ENCODE measurements around the gene PCBP3. TPM values are rescaled to one million over a fixed set of nuclear protein-coding genes. Genes with fewer than 3 reads are reported as not detected.
"Not testable (repeated sequence)": the region's sequence is repeated elsewhere in the genome, so short reads cannot be mapped to it uniquely, and the experiment has no call there.

Gene PCBP3
- total RNA-seq, 1 experiment from 2014 or later, result 15.2 TPM

DNA sequence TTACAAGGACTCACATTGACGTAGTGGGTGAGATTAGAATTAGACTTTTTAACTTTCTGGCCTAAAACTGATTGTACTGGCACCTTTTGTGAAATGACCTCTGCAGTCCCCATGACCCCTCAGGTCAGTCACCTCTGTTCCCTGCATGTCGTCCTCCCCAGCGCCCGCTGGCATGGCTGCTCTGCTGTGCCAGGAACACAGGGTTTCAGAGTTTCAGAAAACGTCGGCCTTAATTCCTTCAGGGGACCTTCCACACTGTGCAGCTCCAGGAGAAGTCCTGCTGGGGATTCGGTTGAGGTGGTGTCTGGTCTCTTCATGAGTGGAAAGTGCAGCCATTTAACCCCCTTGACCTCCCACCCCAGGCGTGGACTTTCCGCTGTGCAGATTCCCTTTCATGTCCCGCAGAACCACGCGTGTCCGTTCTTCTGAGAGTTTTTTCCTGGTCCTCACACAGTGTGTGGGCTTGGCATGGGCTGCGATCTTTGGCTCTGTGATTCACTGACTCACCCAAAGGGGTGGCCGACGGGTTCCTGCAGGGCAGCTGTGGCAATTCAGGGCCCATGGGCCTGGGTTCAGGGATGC lies 179.7 kb downstream of the PCBP3 start:
- Histone ChIP-seq H3K9me3 (replicated peaks) (no peaks in the 10 kb centered on the region), H3K4me3 (no peak overlapping the region), H3K27me3 (replicated peaks) (no peaks in the 10 kb centered on the region), H3K36me3 (peaks cover 6% of the 10 kb centered on the region; the same call in 1 of the 2 replicates), H3K4me1 (replicated peaks) (peaks cover 28% of the 10 kb centered on the region), H3K27ac (no peak overlapping the region)
- DNase-seq (ENCODE audit: low read depth in 1 of 2, low spot score in 2 of 2), result no peak

DNA sequence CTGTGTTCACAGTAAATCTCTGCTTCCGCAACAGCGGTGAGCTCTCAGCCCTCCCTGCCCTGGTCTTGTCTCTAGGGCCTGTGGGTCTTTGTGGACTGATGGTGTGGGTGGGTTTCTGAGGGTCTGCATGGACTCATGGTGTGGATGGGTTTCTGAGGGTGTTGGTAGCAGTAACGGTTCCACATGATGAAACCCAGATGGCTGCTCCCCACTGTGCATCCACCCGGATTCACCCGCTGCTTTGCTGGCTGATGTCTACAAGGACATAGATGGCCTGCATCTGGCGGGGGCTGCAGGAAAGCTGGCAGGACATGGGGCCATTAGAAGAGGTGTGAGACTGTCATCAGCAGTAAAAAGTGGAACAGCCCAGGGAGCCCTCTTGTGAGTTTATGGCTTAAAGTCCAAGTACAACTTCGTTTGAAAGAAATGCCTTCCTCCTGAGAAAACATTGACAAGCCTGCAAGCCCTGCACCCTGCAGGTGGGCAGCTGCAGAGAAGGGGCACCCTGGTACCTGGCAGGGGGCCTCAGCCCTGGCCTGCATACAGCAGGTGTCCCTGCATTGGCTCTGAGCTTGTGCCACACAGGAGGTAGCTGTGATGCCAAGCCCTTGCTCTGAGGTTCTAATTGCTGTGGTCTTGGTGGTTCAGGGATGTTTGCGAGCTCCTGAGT lies 181.2 kb downstream of the PCBP3 start:
- Histone ChIP-seq H3K27ac (no peak overlapping the region), H3K9me3 (replicated peaks) (no peaks in the 10 kb centered on the region), H3K27me3 (replicated peaks) (no peaks in the 10 kb centered on the region), H3K4me1 (replicated peaks) (peaks cover 13% of the 10 kb centered on the region), H3K4me3 (no peak overlapping the region), H3K36me3 (peaks cover 1% of the 10 kb centered on the region; the same call in 1 of the 2 replicates)
- no peak for DNase-seq (ENCODE audit: low read depth in 1 of 2, low spot score in 2 of 2)

- peaks cover 8% of the 10 kb centered on the region for H3K4me1 ChIP-seq (replicated peaks)
- no peaks in the 10 kb centered on the region for H3K36me3 ChIP-seq
- H3K27ac ChIP-seq, result no peak overlapping the region
- H3K27me3 ChIP-seq (replicated peaks), result no peaks in the 10 kb centered on the region
- H3K4me3 ChIP-seq, result no peak overlapping the region
- DNase-seq (ENCODE audit: low read depth in 1 of 2, low spot score in 2 of 2), result no peak
- no peaks in the 10 kb centered on the region for H3K9me3 ChIP-seq (replicated peaks)
Observed at GRCh38 chr21:45825219-45825618, 181.7 kb downstream of the PCBP3 start.

DNA sequence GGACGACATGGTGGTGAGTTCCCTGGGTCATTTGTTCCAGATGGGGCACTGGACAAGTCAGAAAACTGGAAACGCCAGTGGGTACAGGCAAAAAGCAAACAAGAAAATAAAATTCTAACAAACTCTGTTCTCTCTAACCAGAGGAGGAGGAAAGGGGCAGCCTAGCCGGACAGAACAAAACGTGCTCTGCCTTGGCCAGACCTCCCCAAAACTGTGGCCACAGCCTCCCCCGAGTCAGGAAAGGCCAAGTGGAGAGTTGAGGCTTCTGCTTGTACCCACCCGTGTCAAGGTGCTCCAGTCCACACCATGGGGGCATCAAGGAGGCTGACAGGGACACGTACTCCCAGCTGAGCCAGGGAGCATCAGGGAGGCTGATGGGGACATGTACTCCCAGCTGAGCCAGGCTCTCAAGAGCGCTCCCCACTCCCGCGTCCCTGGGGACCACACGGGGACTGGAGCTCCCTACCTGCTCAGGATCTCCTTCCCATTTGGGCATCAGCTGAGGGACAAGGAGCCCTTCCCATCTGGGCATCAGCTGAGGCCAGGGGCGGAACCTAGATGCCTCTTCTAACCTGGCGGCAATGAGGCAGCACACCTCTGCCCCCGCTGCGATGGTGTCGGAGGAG lies 183.3 kb downstream of the PCBP3 start:
- H3K27me3 ChIP-seq (replicated peaks), result no peaks in the 10 kb centered on the region
- no peaks in the 10 kb centered on the region for H3K9me3 ChIP-seq (replicated peaks)
- no peak for DNase-seq (ENCODE audit: low read depth in 1 of 2, low spot score in 2 of 2)
- H3K4me3 ChIP-seq, result no peak overlapping the region
- no peaks in the 10 kb centered on the region for H3K36me3 ChIP-seq
- H3K4me1 ChIP-seq (replicated peaks), result no peaks in the 10 kb centered on the region
- H3K27ac ChIP-seq, result no peak overlapping the region

- H3K9me3 ChIP-seq (replicated peaks), result no peaks in the 10 kb centered on the region
- no peak overlapping the region for H3K4me3 ChIP-seq
- no peaks in the 10 kb centered on the region for H3K27me3 ChIP-seq (replicated peaks)
- no peak for DNase-seq (ENCODE audit: low read depth in 1 of 2, low spot score in 2 of 2)
- H3K4me1 ChIP-seq (replicated peaks), result no peaks in the 10 kb centered on the region
- H3K36me3 ChIP-seq, result no peaks in the 10 kb centered on the region
- no peak overlapping the region for H3K27ac ChIP-seq
Observed at GRCh38 chr21:45827302-45827692, 183.8 kb downstream of the PCBP3 start.

DNA sequence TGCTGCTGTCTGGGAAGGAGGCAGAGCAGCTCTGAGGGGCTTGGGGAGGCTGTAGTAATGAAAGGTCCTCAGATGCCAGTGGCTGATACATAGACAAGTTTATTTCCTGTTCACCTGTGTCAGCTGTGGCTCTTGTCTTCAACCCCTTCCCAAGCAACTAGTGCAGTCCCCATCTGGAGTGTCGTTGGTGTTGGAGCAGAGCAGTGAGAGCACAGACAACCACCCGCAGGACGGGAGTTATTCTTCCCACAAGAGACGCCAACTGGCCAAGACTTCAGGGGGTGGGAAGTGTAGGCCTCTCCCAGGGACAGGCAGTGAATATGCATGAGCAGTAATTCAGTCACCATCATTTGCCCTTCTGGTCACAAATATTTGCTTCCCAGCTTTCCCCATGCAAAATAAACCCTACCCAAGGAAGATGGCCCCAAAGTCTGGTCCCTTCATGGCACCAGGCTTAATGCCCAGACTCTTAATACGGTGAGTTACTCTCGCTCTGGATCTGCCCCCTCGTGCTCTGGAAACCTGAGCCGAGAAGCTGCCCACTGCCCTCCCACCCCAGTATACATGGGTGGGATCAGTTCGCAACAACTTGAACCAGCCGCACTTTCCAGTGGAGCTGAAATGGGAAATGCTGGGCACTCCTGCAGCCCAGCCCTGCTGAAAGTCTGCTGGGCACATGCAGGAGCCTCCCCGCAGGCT lies 184.5 kb downstream of the PCBP3 start:
- no peaks in the 10 kb centered on the region for H3K4me1 ChIP-seq (replicated peaks)
- H3K9me3 ChIP-seq (replicated peaks), result no peaks in the 10 kb centered on the region
- H3K27ac ChIP-seq, result no peak overlapping the region
- no peaks in the 10 kb centered on the region for H3K36me3 ChIP-seq
- no peak overlapping the region for H3K4me3 ChIP-seq
- no peak for DNase-seq (ENCODE audit: low read depth in 1 of 2, low spot score in 2 of 2)
- no peaks in the 10 kb centered on the region for H3K27me3 ChIP-seq (replicated peaks)

DNA sequence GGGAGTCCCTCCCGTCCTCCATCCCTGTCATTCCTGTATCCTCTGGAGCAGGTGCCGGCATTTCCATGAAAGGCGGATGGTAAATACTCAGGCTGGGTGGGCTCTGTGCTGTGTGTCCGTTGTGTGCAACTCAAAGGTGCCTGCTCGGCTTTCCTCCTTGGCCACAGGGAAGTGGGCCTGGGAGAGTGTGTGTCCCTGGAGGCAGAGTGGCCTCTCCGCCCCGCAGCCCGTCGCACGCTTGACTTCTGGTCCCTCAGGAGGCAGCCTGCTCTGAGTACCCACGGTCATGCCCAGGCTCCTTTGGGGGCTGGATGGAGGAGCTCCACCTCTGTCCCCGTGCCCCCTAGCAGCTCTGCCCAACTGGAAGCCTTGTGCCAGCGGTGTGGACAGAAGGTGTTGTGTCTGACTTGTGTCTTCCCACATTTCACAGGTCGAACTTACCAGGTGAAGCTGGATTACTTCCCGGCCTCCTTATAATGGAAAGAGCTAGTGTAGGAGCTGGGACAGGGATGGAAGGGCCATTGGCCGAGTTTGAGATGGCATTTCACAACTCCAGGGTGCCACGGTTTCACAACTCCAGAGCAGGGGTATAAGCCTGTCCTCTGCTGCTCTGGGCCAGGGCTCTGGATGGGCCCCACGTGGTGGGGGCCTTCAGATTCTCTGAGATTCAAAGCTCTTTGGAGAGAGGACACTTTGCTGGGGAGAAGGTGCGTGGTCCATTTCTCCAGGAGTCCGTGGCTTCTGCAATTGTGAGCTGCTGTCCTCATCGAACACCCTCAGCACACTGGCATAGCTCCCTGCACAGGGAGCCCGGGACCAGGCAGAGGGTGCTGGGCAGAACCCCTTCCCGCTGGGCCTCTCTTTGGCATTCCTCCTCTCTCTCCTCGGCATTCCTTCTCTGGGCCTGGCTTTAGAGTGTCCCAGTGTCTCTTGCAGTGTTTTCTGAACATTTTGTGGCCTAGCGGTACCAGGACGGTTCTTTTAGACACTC lies 185.3 kb downstream of the PCBP3 start:
- no peaks in the 10 kb centered on the region for H3K9me3 ChIP-seq (replicated peaks)
- H3K27ac ChIP-seq, result no peak overlapping the region
- no peaks in the 10 kb centered on the region for H3K4me1 ChIP-seq (replicated peaks)
- H3K27me3 ChIP-seq (replicated peaks), result no peaks in the 10 kb centered on the region
- no peaks in the 10 kb centered on the region for H3K36me3 ChIP-seq
- DNase-seq (ENCODE audit: low read depth in 1 of 2, low spot score in 2 of 2), result no peak
- H3K4me3 ChIP-seq, result no peak overlapping the region

DNA sequence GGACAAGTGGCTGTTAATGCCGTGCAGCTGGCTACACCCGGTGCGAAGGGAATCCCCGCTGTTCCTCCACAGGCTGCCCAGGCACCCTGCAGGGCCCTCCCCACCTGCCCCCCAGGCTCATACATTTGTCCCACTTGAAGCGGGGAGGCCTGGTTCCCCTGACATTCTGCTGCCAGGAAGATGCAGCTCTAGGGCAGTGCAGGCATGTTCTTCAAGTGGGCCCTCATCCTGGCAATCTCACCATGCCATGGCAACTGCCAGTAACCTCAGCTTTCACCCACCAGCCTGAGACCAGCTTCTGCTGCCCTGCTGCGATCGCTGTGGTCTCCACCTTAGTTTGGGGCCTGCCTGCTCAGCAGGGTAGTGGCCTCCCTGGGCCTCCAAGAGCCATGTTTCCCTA lies 186.1 kb downstream of the PCBP3 start:
- Histone ChIP-seq H3K36me3 (no peaks in the 10 kb centered on the region; the same call in 1 of the 2 replicates), H3K9me3 (replicated peaks) (no peaks in the 10 kb centered on the region), H3K4me3 (no peak overlapping the region), H3K27ac (no peak overlapping the region), H3K4me1 (replicated peaks) (no peaks in the 10 kb centered on the region), H3K27me3 (replicated peaks) (no peaks in the 10 kb centered on the region)
- DNase-seq (ENCODE audit: low read depth in 1 of 2, low spot score in 2 of 2), result no peak

GRCh38 chr21:45830221-45830640 lies 186.7 kb downstream of the PCBP3 start:
- Histone ChIP-seq H3K27ac (no peak overlapping the region), H3K4me1 (replicated peaks) (no peaks in the 10 kb centered on the region), H3K36me3 (no peaks in the 10 kb centered on the region; the same call in 1 of the 2 replicates), H3K27me3 (replicated peaks) (no peaks in the 10 kb centered on the region), H3K4me3 (no peak overlapping the region), H3K9me3 (replicated peaks) (no peaks in the 10 kb centered on the region)
- no peak for DNase-seq (ENCODE audit: low read depth in 1 of 2, low spot score in 2 of 2)

GRCh38 chr21:45830720-45831366 lies 187.3 kb downstream of the PCBP3 start:
- H3K27ac ChIP-seq, result no peak overlapping the region
- H3K4me1 ChIP-seq (replicated peaks), result no peaks in the 10 kb centered on the region
- H3K9me3 ChIP-seq (replicated peaks), result no peaks in the 10 kb centered on the region
- DNase-seq (ENCODE audit: low read depth in 1 of 2, low spot score in 2 of 2), result no peak
- H3K4me3 ChIP-seq, result no peak overlapping the region
- H3K36me3 ChIP-seq, result no peaks in the 10 kb centered on the region; the same call in 1 of the 2 replicates
- H3K27me3 ChIP-seq (replicated peaks), result no peaks in the 10 kb centered on the region

GRCh38 chr21:45831991-45832740 lies 188.6 kb downstream of the PCBP3 start:
- no peaks in the 10 kb centered on the region for H3K4me1 ChIP-seq (replicated peaks)
- H3K27me3 ChIP-seq (replicated peaks), result no peaks in the 10 kb centered on the region
- H3K9me3 ChIP-seq (replicated peaks), result no peaks in the 10 kb centered on the region
- H3K4me3 ChIP-seq, result no peak overlapping the region
- DNase-seq (ENCODE audit: low read depth in 1 of 2, low spot score in 2 of 2), result no peak
- H3K27ac ChIP-seq, result no peak overlapping the region
- H3K36me3 ChIP-seq, result no peaks in the 10 kb centered on the region; the same call in 1 of the 2 replicates

DNA sequence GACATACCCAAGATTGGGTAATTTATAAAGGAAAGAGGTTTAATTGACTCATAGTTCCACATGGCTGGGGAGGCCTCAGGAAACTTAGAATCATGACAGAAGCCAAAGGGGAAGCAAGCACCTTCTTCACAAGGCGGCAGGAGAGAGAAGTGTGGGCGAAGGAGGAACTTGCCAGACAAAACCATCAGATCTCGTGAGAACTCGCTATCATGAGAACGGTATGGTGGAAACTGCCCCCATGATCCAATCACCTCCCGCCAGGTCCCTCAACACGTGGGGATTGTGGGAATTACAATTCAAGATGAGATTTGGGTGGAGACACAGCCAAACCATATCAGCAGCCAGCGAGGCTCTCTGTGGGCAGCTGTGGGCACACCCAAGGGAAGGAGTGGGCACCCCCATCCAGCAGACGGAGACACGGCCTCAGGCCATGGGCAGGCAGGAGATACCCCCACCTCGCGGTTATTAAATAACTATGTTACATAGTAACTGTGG lies 189.3 kb downstream of the PCBP3 start:
- not testable (repeated sequence) for H3K27me3 ChIP-seq (replicated peaks); H3K4me3 ChIP-seq; H3K9me3 ChIP-seq (replicated peaks); H3K36me3 ChIP-seq; DNase-seq (ENCODE audit: low read depth in 1 of 2, low spot score in 2 of 2); H3K4me1 ChIP-seq (replicated peaks); H3K27ac ChIP-seq

All from SJSA1 (cell line).